ENCODE results near the gene PRODH.
"Not testable (repeated sequence)": the region's sequence is repeated elsewhere in the genome, so short reads cannot be mapped to it uniquely, and the experiment has no call there.

The PRODH gene

DNA sequence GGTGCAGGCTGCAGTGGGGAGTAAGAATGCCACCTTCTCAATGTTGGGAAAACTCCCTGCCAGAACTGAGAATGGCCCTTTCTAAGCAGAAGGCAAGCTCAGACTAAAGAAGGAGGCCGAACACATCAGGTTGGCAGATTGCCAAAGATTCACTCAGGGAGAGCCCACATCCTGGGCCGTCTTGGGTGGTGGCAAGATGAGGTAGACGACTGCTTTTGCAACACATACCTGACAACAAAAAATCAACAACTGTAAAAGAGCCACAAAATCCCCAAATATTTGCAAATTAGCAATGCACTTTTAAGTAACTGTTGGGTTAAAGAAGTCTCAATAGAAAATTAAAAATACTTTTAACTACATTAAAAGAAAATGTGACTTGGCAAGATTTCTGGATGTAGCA, 54.8 kb downstream of the PRODH start:
- not testable (repeated sequence) for DNase-seq (ENCODE audit: low spot score in 2 of 2); H3K4me1 Mint-ChIP-seq

More for the DNA sequence above, 54.8 kb downstream of the PRODH start:
- H3K27ac Mint-ChIP-seq; ATAC-seq (ENCODE audit: low read depth); H3K27me3 Mint-ChIP-seq; H3K36me3 Mint-ChIP-seq; H3K9me3 Mint-ChIP-seq; H3K4me3 Mint-ChIP-seq: not testable (repeated sequence)
